ENCODE data around the gene TMEM109. TPM values are rescaled to one million over a fixed set of nuclear protein-coding genes. Genes with fewer than 3 reads are reported as not detected.
A peak's percentile ranks its signal among the peaks of the same experiment; 100 is the strongest.

The TMEM109 gene
- total RNA-seq, 4 donors from 2014 or later, result 35.2 to 47.2 (median 45.1) TPM

DNA sequence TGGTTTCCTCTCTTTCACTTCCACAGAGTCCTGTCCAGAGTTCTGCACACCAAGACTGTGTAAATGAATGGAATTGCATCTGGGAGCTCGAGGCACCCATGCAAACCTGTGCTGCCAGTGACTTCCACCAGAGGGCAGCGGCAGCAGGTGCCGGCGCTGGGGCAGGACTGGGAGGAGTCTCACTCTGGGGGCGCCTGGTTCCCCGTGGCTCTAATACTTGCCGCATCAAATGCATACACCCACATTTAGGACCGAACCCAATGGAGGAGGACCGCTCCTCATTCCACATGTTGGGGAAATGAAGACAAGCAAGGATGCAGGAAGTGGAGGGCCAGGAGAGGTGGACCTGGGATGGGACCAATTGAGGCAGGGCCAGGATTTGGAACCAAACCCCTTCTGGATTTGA, 56.4 kb downstream of the TMEM109 start:
- H3K27ac ChIP-seq, result no peak overlapping the region
- intact Hi-C loops (cut with DNase I; ENCODE audit: low total_unique reads), result no loop called here
- 17% methylated on average over 9 of the region's 9 CpGs; no CpG with 5 or more reads in 1 of the 2 donors for WGBS, 2 donors (ENCODE audit: low coverage in 1 of 2)

DNA sequence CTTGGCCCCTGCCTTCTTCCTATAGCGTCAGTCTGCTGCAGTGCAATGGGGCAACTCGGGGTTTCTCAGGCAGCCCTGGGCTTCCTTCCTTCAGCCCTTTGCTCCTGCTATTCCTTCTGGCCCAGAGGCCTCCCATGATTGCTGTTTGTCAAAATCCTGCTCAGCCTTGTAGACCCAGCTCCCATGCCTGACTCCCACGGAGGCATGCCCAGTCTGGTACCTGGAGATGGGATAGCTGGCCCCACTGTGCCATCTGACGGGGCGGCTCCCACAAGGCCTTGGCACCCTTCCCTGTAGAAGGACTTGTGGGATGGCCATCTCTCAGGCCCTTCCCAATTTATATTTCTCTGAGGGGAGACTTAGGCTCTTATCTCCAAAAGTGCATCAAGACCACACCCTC, 56.9 kb downstream of the TMEM109 start:
- TF ChIP-seq, protein P1, sequence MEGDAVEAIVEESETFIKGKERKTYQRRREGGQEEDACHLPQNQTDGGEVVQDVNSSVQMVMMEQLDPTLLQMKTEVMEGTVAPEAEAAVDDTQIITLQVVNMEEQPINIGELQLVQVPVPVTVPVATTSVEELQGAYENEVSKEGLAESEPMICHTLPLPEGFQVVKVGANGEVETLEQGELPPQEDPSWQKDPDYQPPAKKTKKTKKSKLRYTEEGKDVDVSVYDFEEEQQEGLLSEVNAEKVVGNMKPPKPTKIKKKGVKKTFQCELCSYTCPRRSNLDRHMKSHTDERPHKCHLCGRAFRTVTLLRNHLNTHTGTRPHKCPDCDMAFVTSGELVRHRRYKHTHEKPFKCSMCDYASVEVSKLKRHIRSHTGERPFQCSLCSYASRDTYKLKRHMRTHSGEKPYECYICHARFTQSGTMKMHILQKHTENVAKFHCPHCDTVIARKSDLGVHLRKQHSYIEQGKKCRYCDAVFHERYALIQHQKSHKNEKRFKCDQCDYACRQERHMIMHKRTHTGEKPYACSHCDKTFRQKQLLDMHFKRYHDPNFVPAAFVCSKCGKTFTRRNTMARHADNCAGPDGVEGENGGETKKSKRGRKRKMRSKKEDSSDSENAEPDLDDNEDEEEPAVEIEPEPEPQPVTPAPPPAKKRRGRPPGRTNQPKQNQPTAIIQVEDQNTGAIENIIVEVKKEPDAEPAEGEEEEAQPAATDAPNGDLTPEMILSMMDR (IDR thresholded peaks at IDR 0.05), result no peak
- TF ChIP-seq EP300 (IDR thresholded peaks at IDR 0.05; ENCODE audit: low read depth), result no peak
- no peak for TF ChIP-seq POLR2AphosphoS5 (IDR thresholded peaks at IDR 0.05)
- no peak for TF ChIP-seq POLR2A (IDR thresholded peaks at IDR 0.05)
- Histone ChIP-seq H3K27ac (no peak overlapping the region), H3K27me3 (peaks cover 3% of the 10 kb centered on the region), H3K36me3 (no peaks in the 10 kb centered on the region), H3K9me3 (no peaks in the 10 kb centered on the region), H3K4me1 (no peaks in the 10 kb centered on the region), H3K4me3 (no peak overlapping the region)
- in situ Hi-C loops (cut with MboI; ENCODE audit: low pct_ligation_motif_present in 1 of 4, low pct_unique_long_range_greater_than_20kb in 1 of 4, low sequenced_read_pairs in 3 of 4), result no loop called here
- intact Hi-C loops (cut with DNase I; ENCODE audit: low total_unique reads), result no loop called here
- WGBS, 2 donors (ENCODE audit: low coverage in 1 of 2), result 81% methylated on average over 5 of the region's 5 CpGs; no CpG with 5 or more reads in 1 of the 2 donors
- no peak for DNase-seq

More for the DNA sequence above, 56.4 kb downstream of the TMEM109 start:
- Histone ChIP-seq H3K4me3 (no peak overlapping the region), H3K36me3 (no peaks in the 10 kb centered on the region), H3K9me3 (no peaks in the 10 kb centered on the region), H3K27me3 (peaks cover 3% of the 10 kb centered on the region), H3K4me1 (no peaks in the 10 kb centered on the region)
- DNase-seq, result peak; percentile 69
- TF ChIP-seq, protein P1 (IDR thresholded peaks at IDR 0.05), result peak; percentile 82 to 92 (median 89)
- no peak for TF ChIP-seq EP300 (IDR thresholded peaks at IDR 0.05; ENCODE audit: low read depth)
- in situ Hi-C loops (cut with MboI; ENCODE audit: low pct_ligation_motif_present in 1 of 4, low pct_unique_long_range_greater_than_20kb in 1 of 4, low sequenced_read_pairs in 3 of 4), result no loop called here

DNA sequence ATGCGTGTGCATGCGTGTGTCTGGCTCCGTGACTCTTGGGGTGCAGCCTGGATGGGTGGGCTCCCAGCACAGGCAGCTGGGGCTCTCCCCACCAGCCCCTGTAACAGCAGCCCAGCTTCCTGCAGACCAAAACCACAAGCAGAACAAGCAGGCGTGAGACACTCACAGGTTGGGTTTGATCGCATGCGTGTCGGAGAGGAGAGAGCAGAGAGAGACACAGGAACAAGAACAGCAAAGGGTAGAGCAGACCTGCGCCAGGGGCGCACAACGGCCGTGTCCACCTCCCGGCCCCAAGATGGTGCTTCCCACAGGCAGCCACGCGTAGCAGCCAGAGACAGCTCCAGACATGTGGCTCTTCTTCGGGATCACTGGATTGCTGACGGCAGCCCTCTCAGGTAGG, 57.6 kb downstream of the TMEM109 start, which contains the start of gene CD6:
Gene CD6 (plus strand): TSS at position 161 of the 400 bp plus-strand sequence. CDS start 186 bp downstream, at position 347.
- Histone ChIP-seq H3K27ac (peak within 1 kb of the TSS; percentile 39 to 63 (median 54)), H3K4me3 (peak within 1 kb of the TSS in 3 of 4 donors; percentile 7 to 38 (median 7)), H3K4me1 (no peaks in the 10 kb centered on the region), H3K9me3 (no peaks in the 10 kb centered on the region), H3K36me3 (no peaks in the 10 kb centered on the region), H3K27me3 (peaks cover 3% of the 10 kb centered on the region)
- peak; percentile 29 for DNase-seq
- intact Hi-C loops (cut with DNase I; ENCODE audit: low total_unique reads), result no loop called here
- TF ChIP-seq EP300 (IDR thresholded peaks at IDR 0.05; ENCODE audit: low read depth) (no peak), POLR2AphosphoS5 (IDR thresholded peaks at IDR 0.05) (peak in 1 of 3 donors; percentile 24), POLR2A (IDR thresholded peaks at IDR 0.05) (peak; percentile 40)
- TF ChIP-seq, protein P1 (IDR thresholded peaks at IDR 0.05), result no peak
- in situ Hi-C loops (cut with MboI; ENCODE audit: low pct_ligation_motif_present in 1 of 4, low pct_unique_long_range_greater_than_20kb in 1 of 4, low sequenced_read_pairs in 3 of 4), result no loop called here
- WGBS, 2 donors (ENCODE audit: low coverage in 1 of 2), result 83 to 100% methylated on average over 2 to 16 of the region's 16 CpGs

DNA sequence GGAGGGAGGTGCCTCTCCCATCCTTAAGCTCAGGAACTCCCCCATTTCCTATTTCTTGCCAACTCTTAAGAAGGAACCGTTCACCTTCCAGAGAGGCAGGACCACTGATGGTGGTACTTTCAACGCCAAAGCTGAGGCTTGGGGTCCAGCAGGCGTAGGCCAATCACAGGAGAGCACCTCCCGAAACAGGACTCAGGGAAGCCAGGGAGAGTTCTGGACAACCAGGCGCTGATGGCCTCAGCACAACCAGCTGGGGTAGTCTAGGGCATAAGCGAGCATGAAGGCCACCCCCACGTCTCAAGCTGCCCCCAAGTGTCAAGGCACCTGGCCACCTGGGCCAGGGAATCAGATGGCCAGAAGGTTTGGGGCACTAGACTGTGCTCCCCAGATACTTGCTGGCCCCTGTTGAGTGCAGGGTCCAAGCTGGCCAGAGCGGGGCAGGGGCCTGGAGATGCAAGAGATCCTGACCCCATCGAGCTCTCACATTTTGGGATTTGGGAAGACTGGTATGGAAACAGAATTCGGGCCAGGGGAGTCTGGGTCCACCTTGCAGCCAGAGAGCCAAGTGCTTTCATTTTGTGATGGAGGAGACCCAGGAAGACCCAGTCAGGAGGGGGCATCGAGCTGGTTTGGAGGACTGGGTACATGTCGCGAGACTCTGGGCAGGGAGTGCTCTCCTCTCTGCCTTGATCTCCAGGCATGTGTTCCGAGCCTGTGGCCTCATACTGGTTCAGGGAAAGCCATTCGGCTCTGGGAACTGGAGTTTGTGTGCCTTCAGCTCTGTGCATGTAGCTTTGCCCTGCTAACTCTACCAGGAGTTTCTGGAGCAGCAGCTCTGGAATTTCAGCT, 58.4 kb downstream of the TMEM109 start:
- 75 to 87% methylated on average over 5 to 15 of the region's 15 CpGs for WGBS, 2 donors (ENCODE audit: low coverage in 1 of 2)
- Histone ChIP-seq H3K4me3 (peak overlapping the region in 3 of 4 donors; percentile 7 to 38 (median 7)), H3K36me3 (no peaks in the 10 kb centered on the region), H3K27me3 (peaks cover 3% of the 10 kb centered on the region), H3K27ac (peak overlapping the region; percentile 39 to 63 (median 54)), H3K9me3 (no peaks in the 10 kb centered on the region), H3K4me1 (no peaks in the 10 kb centered on the region)
- TF ChIP-seq EP300 (IDR thresholded peaks at IDR 0.05; ENCODE audit: low read depth) (no peak), POLR2A (IDR thresholded peaks at IDR 0.05) (no peak), POLR2AphosphoS5 (IDR thresholded peaks at IDR 0.05) (no peak)
- TF ChIP-seq, protein P1 (IDR thresholded peaks at IDR 0.05), result no peak
- intact Hi-C loops (cut with DNase I; ENCODE audit: low total_unique reads) (no loop called here), in situ Hi-C loops (cut with MboI; ENCODE audit: low pct_ligation_motif_present in 1 of 4, low pct_unique_long_range_greater_than_20kb in 1 of 4, low sequenced_read_pairs in 3 of 4) (no loop called here)
- no peak for DNase-seq
